HEK293 (cell line): ENCODE measurements around the gene ACSL4.

ENCODE experiments used
- CTCF ChIA-PET: fragments of 350-600 bp; formaldehyde crosslinking; extraction: SDS; loops from one replicate; lab custom pipeline; 2021; ENCODE audit warnings: antibody characterized with exemption; lab: Yijun Ruan, JAX
- POLR2A ChIA-PET: fragments of 300-600 bp; formaldehyde crosslinking; extraction: SDS; loops from one replicate; lab custom pipeline; 2020; ENCODE audit warnings: antibody characterized with exemption, inconsistent platforms; lab: Yijun Ruan, JAX
- H3K27ac ChIP-seq: fragments of 200-500 bp; sonication (Bioruptor generic); 2 replicates; pipeline ENCODE4 v1.5.1; 2014; ENCODE audit warnings: low read depth, low read length, control low read depth, inconsistent platforms; ENCODE audit errors: extremely low read depth
- H3K36me3 ChIP-seq, 2 experiments: fragments of 200-500 bp in 1 of 2; sonication (Bioruptor generic) in 1 of 2; 1 replicate in 1 of 2; 2 replicates in 1 of 2; pipeline ENCODE4 v1.5.1; 2014 to 2017; ENCODE audit warnings: inconsistent platforms in 2 of 2, low read length in 2 of 2; ENCODE audit not compliant: control insufficient read depth in 2 of 2, insufficient read depth in 1 of 2
- H3K4me1 ChIP-seq: fragments of 200-500 bp; sonication (Bioruptor generic); 2 replicates; pipeline ENCODE4 v1.5.1; 2014; ENCODE audit warnings: mild to moderate bottlenecking, low read length, inconsistent platforms; ENCODE audit not compliant: control insufficient read depth, insufficient read depth
- H3K4me3 ChIP-seq: 2 replicates; pipeline ENCODE4 v1.5.1; 2011; ENCODE audit warnings: low read depth, mild to moderate bottlenecking, control low read depth, low read length, moderate library complexity
- H3K9me3 ChIP-seq: fragments of 200-500 bp; sonication (Bioruptor generic); 2 replicates; pipeline ENCODE4 v1.5.1; 2014; ENCODE audit warnings: low read depth, low read length, inconsistent platforms; ENCODE audit not compliant: control insufficient read depth, insufficient read depth
- HOXD13 ChIP-seq: sonication (generic); formaldehyde crosslinking; IDR thresholded peaks from 2 replicates; pipeline ENCODE4 v1.8.0; 2022; ENCODE audit warnings: missing genetic modification reagents, borderline replicate concordance
- KLF8 ChIP-seq: fragments of 450-650 bp; formaldehyde crosslinking; IDR thresholded peaks from 2 replicates; pipeline ENCODE4 v1.5.1; 2016; ENCODE audit warnings: missing biosample characterization, missing genetic modification characterization
- OVOL3 ChIP-seq: fragments of 450-650 bp; formaldehyde crosslinking; IDR thresholded peaks from 2 replicates; pipeline ENCODE4 v1.5.1; 2016; ENCODE audit warnings: missing biosample characterization, missing genetic modification characterization
- ZFHX2 ChIP-seq: fragments of 450-650 bp; formaldehyde crosslinking; conservative IDR thresholded peaks from 2 replicates; pipeline ENCODE4 v1.5.1; 2016; ENCODE audit warnings: missing biosample characterization, missing genetic modification characterization
- ZNF10 ChIP-seq: fragments of 450-650 bp; formaldehyde crosslinking; IDR thresholded peaks from 2 replicates; pipeline ENCODE4 v1.5.1; 2017; ENCODE audit warnings: missing biosample characterization, missing genetic modification characterization
- ZNF16 ChIP-seq: fragments of 450-650 bp; formaldehyde crosslinking; IDR thresholded peaks from 2 replicates; pipeline ENCODE4 v1.5.1; 2016; ENCODE audit warnings: low read depth, missing biosample characterization, missing genetic modification characterization
- ZNF221 ChIP-seq: fragments of 450-650 bp; formaldehyde crosslinking; IDR thresholded peaks from 2 replicates; pipeline ENCODE4 v1.5.1; 2017; ENCODE audit warnings: missing biosample characterization, missing genetic modification characterization, borderline replicate concordance
- ZNF266 ChIP-seq: fragments of 450-650 bp; formaldehyde crosslinking; IDR thresholded peaks from 2 replicates; pipeline ENCODE4 v1.5.1; 2016; ENCODE audit warnings: missing biosample characterization, missing genetic modification characterization, low read depth
- ZNF335 ChIP-seq: fragments of 450-650 bp; formaldehyde crosslinking; conservative IDR thresholded peaks from 2 replicates; pipeline ENCODE4 v1.5.1; 2016; ENCODE audit warnings: missing biosample characterization, missing genetic modification characterization
- ZNF366 ChIP-seq: fragments of 450-650 bp; formaldehyde crosslinking; conservative IDR thresholded peaks from 2 replicates; pipeline ENCODE4 v1.5.1; 2016; ENCODE audit warnings: missing biosample characterization, missing genetic modification characterization
- ZNF433 ChIP-seq: fragments of 450-650 bp; formaldehyde crosslinking; IDR thresholded peaks from 2 replicates; pipeline ENCODE4 v1.5.1; 2016; ENCODE audit warnings: missing biosample characterization, missing genetic modification characterization, low read depth
- ZNF544 ChIP-seq: fragments of 450-650 bp; formaldehyde crosslinking; IDR thresholded peaks from 2 replicates; pipeline ENCODE4 v1.5.0; 2017; ENCODE audit warnings: missing biosample characterization, missing genetic modification characterization
- ZNF621 ChIP-seq: fragments of 450-650 bp; formaldehyde crosslinking; IDR thresholded peaks from 2 replicates; pipeline ENCODE4 v1.5.1; 2017; ENCODE audit warnings: missing biosample characterization, missing genetic modification characterization
- ZNF629 ChIP-seq: fragments of 450-650 bp; formaldehyde crosslinking; IDR thresholded peaks from 2 replicates; pipeline ENCODE4 v1.5.1; 2017; ENCODE audit warnings: missing biosample characterization, missing genetic modification characterization
- ZNF776 ChIP-seq: fragments of 450-650 bp; formaldehyde crosslinking; IDR thresholded peaks from 2 replicates; pipeline ENCODE4 v1.5.0; 2017; ENCODE audit warnings: missing biosample characterization, missing genetic modification characterization, borderline replicate concordance
- ZNF791 ChIP-seq: fragments of 450-650 bp; formaldehyde crosslinking; IDR thresholded peaks from 2 replicates; pipeline ENCODE4 v1.5.1; 2016; ENCODE audit warnings: missing biosample characterization, missing genetic modification characterization
- TF ChIP-seq, protein P1 (sequence below): fragments of 450-650 bp; formaldehyde crosslinking; IDR thresholded peaks from 2 replicates; pipeline ENCODE4 v1.5.1; 2016; ENCODE audit warnings: missing biosample characterization, missing genetic modification characterization
- TF ChIP-seq, protein P2 (sequence below): fragments of 450-650 bp; formaldehyde crosslinking; IDR thresholded peaks from 2 replicates; pipeline ENCODE4 v1.5.1; 2016; ENCODE audit warnings: missing biosample characterization, missing genetic modification characterization, borderline replicate concordance
- TF ChIP-seq, protein P3 (sequence below): fragments of 450-650 bp; formaldehyde crosslinking; IDR thresholded peaks from 2 replicates; pipeline ENCODE4 v1.5.1; 2016; ENCODE audit warnings: missing biosample characterization, missing genetic modification characterization, low read depth
- TF ChIP-seq, protein P4 (sequence below): fragments of 450-650 bp; formaldehyde crosslinking; IDR thresholded peaks from 2 replicates; pipeline ENCODE4 v1.5.1; 2016; ENCODE audit warnings: missing biosample characterization, missing genetic modification characterization

The ACSL4 gene

DNA sequence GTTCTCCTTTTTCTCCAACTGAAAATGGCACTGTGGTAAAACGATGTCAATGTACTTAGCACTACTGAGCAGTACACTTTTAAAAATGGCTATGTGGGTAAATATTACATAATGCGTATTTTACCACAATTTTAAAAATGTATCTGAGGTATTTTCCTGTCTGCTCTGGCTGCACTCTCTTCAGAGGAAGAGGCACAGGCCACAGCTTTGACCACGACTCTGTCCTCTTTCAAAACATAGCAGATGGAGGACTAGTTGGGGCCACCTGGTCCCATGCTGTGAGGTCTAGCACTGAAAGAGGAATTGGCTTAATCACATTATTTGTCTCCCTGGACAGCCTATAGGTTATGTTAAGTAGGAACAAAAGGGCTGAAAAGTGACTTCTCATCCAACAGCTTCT is 113.3 kb downstream of the ACSL4 start:
- Histone ChIP-seq H3K4me3 (no peak overlapping the region), H3K9me3 (no peaks in the 10 kb centered on the region), H3K27ac (no peak overlapping the region), H3K4me1 (no peaks in the 10 kb centered on the region), H3K36me3 (no peaks in the 10 kb centered on the region)
- no peak for TF ChIP-seq ZNF335 (tag by site-specific recombination)
- no peak for TF ChIP-seq ZNF221 (tag by site-specific recombination)
- TF ChIP-seq ZNF544 (tag by site-specific recombination): no peak
- no peak for TF ChIP-seq ZNF629
- TF ChIP-seq, protein P1, sequence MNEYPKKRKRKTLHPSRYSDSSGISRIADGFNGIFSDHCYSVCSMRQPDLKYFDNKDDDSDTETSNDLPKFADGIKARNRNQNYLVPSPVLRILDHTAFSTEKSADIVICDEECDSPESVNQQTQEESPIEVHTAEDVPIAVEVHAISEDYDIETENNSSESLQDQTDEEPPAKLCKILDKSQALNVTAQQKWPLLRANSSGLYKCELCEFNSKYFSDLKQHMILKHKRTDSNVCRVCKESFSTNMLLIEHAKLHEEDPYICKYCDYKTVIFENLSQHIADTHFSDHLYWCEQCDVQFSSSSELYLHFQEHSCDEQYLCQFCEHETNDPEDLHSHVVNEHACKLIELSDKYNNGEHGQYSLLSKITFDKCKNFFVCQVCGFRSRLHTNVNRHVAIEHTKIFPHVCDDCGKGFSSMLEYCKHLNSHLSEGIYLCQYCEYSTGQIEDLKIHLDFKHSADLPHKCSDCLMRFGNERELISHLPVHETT (tag by site-specific recombination): no peak
- TF ChIP-seq HOXD13 (CRISPR knock-in tag): no peak
- TF ChIP-seq ZNF433: no peak
- TF ChIP-seq ZNF366 (tag by site-specific recombination): no peak
- TF ChIP-seq, protein P2, sequence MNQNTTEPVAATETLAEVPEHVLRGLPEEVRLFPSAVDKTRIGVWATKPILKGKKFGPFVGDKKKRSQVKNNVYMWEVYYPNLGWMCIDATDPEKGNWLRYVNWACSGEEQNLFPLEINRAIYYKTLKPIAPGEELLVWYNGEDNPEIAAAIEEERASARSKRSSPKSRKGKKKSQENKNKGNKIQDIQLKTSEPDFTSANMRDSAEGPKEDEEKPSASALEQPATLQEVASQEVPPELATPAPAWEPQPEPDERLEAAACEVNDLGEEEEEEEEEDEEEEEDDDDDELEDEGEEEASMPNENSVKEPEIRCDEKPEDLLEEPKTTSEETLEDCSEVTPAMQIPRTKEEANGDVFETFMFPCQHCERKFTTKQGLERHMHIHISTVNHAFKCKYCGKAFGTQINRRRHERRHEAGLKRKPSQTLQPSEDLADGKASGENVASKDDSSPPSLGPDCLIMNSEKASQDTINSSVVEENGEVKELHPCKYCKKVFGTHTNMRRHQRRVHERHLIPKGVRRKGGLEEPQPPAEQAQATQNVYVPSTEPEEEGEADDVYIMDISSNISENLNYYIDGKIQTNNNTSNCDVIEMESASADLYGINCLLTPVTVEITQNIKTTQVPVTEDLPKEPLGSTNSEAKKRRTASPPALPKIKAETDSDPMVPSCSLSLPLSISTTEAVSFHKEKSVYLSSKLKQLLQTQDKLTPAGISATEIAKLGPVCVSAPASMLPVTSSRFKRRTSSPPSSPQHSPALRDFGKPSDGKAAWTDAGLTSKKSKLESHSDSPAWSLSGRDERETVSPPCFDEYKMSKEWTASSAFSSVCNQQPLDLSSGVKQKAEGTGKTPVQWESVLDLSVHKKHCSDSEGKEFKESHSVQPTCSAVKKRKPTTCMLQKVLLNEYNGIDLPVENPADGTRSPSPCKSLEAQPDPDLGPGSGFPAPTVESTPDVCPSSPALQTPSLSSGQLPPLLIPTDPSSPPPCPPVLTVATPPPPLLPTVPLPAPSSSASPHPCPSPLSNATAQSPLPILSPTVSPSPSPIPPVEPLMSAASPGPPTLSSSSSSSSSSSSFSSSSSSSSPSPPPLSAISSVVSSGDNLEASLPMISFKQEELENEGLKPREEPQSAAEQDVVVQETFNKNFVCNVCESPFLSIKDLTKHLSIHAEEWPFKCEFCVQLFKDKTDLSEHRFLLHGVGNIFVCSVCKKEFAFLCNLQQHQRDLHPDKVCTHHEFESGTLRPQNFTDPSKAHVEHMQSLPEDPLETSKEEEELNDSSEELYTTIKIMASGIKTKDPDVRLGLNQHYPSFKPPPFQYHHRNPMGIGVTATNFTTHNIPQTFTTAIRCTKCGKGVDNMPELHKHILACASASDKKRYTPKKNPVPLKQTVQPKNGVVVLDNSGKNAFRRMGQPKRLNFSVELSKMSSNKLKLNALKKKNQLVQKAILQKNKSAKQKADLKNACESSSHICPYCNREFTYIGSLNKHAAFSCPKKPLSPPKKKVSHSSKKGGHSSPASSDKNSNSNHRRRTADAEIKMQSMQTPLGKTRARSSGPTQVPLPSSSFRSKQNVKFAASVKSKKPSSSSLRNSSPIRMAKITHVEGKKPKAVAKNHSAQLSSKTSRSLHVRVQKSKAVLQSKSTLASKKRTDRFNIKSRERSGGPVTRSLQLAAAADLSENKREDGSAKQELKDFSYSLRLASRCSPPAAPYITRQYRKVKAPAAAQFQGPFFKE (tag by site-specific recombination): no peak
- TF ChIP-seq, protein P3, sequence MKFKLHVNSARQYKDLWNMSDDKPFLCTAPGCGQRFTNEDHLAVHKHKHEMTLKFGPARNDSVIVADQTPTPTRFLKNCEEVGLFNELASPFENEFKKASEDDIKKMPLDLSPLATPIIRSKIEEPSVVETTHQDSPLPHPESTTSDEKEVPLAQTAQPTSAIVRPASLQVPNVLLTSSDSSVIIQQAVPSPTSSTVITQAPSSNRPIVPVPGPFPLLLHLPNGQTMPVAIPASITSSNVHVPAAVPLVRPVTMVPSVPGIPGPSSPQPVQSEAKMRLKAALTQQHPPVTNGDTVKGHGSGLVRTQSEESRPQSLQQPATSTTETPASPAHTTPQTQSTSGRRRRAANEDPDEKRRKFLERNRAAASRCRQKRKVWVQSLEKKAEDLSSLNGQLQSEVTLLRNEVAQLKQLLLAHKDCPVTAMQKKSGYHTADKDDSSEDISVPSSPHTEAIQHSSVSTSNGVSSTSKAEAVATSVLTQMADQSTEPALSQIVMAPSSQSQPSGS (tag by site-specific recombination): no peak
- TF ChIP-seq ZNF16 (tag by site-specific recombination): no peak
- TF ChIP-seq, protein P4, sequence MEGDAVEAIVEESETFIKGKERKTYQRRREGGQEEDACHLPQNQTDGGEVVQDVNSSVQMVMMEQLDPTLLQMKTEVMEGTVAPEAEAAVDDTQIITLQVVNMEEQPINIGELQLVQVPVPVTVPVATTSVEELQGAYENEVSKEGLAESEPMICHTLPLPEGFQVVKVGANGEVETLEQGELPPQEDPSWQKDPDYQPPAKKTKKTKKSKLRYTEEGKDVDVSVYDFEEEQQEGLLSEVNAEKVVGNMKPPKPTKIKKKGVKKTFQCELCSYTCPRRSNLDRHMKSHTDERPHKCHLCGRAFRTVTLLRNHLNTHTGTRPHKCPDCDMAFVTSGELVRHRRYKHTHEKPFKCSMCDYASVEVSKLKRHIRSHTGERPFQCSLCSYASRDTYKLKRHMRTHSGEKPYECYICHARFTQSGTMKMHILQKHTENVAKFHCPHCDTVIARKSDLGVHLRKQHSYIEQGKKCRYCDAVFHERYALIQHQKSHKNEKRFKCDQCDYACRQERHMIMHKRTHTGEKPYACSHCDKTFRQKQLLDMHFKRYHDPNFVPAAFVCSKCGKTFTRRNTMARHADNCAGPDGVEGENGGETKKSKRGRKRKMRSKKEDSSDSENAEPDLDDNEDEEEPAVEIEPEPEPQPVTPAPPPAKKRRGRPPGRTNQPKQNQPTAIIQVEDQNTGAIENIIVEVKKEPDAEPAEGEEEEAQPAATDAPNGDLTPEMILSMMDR (tag by site-specific recombination): no peak
- no peak for TF ChIP-seq ZNF621
- no peak for TF ChIP-seq ZFHX2 (tag by site-specific recombination)
- no peak for TF ChIP-seq OVOL3
- no peak for TF ChIP-seq ZNF266 (tag by site-specific recombination)
- no peak for TF ChIP-seq ZNF791
- no peak for TF ChIP-seq ZNF10
- no peak for TF ChIP-seq KLF8
- TF ChIP-seq ZNF776 (tag by site-specific recombination): no peak
- ChIA-PET POLR2A (no interaction called here), CTCF (interaction anchor here (4.7 kb wide), 1 partner anchor 15 kb away, joined by 29 read pairs; no protein-coding TSS in a partner anchor)
